ENCODE measurements around the gene TPPP.
A peak's percentile ranks its signal among the peaks of the same experiment; 100 is the strongest.

Gene TPPP

GRCh38 chr5:676699-677076 is 16.5 kb downstream of the TPPP start:
- no peak for DNase-seq

GRCh38 chr5:675871-676698 is 17.1 kb downstream of the TPPP start:
- DNase-seq = no peak

- DNase-seq = no peak
Observed at GRCh38 chr5:675111-675870, 17.9 kb downstream of the TPPP start.

GRCh38 chr5:674630-675011 is 18.5 kb downstream of the TPPP start:
- DNase-seq = no peak

- no peak for DNase-seq
Observed at GRCh38 chr5:673831-674629, 19.1 kb downstream of the TPPP start.

GRCh38 chr5:673161-673830 is 19.9 kb downstream of the TPPP start:
- DNase-seq = no peak

GRCh38 chr5:672329-673160 is 20.6 kb downstream of the TPPP start:
- DNase-seq = peak; percentile 74

GRCh38 chr5:671459-672328 is 21.5 kb downstream of the TPPP start:
- peak; percentile 82 for DNase-seq

- DNase-seq = no peak
Observed at GRCh38 chr5:670396-671270, 22.5 kb downstream of the TPPP start.

GRCh38 chr5:669842-670395 is 23.2 kb downstream of the TPPP start:
- no peak for DNase-seq

GRCh38 chr5:669111-669841 is 23.9 kb downstream of the TPPP start:
- no peak for DNase-seq

GRCh38 chr5:668283-668995 is 24.7 kb downstream of the TPPP start:
- DNase-seq = no peak

- DNase-seq = no peak
Observed at GRCh38 chr5:666816-667498, 26.2 kb downstream of the TPPP start.

- DNase-seq = no peak
Observed at GRCh38 chr5:665956-666711, 27.0 kb downstream of the TPPP start.

- no peak for DNase-seq
Observed at GRCh38 chr5:665541-665955, 27.6 kb downstream of the TPPP start.

- DNase-seq = no peak
Observed at GRCh38 chr5:664994-665360, 28.2 kb downstream of the TPPP start.

Data from NCI-H510A (cell line).